GM12878 (cell line): ENCODE measurements around the gene RAD51AP1.

ENCODE experiments used
- POLR2A ChIP-seq: IDR thresholded peaks from 2 replicates; pipeline ENCODE4 v1.6.1; 2011; ENCODE audit warnings: low read depth, mild to moderate bottlenecking, low read length
- POLR2AphosphoS5 ChIP-seq: IDR thresholded peaks from 2 replicates; pipeline ENCODE4 v1.6.1; 2011; ENCODE audit warnings: mild to moderate bottlenecking, low read length, inconsistent platforms
- TF ChIP-seq, protein P1 (sequence below): fragments of 450-650 bp; IDR thresholded peaks from 2 replicates; pipeline ENCODE4 v1.6.1; 2017; ENCODE audit warnings: mild to moderate bottlenecking, moderate library complexity
- TF ChIP-seq, protein P2 (sequence below), 3 experiments: IDR thresholded peaks in 2 of 3; conservative IDR thresholded peaks in 1 of 3; 2 replicates each; pipeline ENCODE4 v1.5.1; 2011; ENCODE audit warnings: low read depth in 3 of 3, low read length in 3 of 3, mild to moderate bottlenecking in 3 of 3, control low read depth in 2 of 3, moderate library complexity in 2 of 3, inconsistent platforms in 1 of 3, mixed read lengths in 1 of 3; ENCODE audit not compliant: control insufficient read depth in 2 of 3, insufficient read depth in 1 of 3; ENCODE audit errors: extremely low read depth in 1 of 3

DNA sequence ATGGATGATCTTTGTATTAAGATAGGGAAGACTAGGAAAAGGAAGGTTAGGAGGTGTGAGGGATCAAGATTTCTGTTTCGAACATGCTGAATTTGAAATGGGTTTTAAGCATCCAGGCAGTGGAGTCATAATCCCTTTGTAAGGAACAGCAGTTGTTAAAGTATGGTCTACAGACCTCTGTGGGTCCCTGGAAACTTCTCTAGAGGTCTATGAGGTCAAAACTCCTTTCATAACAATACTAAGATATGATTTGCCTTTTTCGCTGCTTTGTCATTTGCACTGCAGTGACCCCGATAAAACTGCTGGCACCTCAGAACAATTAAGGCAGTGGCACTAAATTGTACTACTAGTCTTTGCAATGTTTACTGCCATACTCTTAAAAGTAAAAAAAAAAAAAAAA, 1.5 kb downstream of the RAD51AP1 start:
- TF ChIP-seq, protein P1, sequence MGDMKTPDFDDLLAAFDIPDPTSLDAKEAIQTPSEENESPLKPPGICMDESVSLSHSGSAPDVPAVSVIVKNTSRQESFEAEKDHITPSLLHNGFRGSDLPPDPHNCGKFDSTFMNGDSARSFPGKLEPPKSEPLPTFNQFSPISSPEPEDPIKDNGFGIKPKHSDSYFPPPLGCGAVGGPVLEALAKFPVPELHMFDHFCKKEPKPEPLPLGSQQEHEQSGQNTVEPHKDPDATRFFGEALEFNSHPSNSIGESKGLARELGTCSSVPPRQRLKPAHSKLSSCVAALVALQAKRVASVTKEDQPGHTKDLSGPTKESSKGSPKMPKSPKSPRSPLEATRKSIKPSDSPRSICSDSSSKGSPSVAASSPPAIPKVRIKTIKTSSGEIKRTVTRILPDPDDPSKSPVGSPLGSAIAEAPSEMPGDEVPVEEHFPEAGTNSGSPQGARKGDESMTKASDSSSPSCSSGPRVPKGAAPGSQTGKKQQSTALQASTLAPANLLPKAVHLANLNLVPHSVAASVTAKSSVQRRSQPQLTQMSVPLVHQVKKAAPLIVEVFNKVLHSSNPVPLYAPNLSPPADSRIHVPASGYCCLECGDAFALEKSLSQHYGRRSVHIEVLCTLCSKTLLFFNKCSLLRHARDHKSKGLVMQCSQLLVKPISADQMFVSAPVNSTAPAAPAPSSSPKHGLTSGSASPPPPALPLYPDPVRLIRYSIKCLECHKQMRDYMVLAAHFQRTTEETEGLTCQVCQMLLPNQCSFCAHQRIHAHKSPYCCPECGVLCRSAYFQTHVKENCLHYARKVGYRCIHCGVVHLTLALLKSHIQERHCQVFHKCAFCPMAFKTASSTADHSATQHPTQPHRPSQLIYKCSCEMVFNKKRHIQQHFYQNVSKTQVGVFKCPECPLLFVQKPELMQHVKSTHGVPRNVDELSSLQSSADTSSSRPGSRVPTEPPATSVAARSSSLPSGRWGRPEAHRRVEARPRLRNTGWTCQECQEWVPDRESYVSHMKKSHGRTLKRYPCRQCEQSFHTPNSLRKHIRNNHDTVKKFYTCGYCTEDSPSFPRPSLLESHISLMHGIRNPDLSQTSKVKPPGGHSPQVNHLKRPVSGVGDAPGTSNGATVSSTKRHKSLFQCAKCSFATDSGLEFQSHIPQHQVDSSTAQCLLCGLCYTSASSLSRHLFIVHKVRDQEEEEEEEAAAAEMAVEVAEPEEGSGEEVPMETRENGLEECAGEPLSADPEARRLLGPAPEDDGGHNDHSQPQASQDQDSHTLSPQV = no peak
- TF ChIP-seq POLR2AphosphoS5 (no peak), POLR2A (no peak)
- TF ChIP-seq, protein P2, sequence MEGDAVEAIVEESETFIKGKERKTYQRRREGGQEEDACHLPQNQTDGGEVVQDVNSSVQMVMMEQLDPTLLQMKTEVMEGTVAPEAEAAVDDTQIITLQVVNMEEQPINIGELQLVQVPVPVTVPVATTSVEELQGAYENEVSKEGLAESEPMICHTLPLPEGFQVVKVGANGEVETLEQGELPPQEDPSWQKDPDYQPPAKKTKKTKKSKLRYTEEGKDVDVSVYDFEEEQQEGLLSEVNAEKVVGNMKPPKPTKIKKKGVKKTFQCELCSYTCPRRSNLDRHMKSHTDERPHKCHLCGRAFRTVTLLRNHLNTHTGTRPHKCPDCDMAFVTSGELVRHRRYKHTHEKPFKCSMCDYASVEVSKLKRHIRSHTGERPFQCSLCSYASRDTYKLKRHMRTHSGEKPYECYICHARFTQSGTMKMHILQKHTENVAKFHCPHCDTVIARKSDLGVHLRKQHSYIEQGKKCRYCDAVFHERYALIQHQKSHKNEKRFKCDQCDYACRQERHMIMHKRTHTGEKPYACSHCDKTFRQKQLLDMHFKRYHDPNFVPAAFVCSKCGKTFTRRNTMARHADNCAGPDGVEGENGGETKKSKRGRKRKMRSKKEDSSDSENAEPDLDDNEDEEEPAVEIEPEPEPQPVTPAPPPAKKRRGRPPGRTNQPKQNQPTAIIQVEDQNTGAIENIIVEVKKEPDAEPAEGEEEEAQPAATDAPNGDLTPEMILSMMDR (IDR thresholded peaks at IDR 0.05 in 2 of 3, conservative IDR thresholded peaks at IDR 0.05 in 1 of 3; ENCODE audit: control insufficient read depth in 2 of 3, extremely low read depth in 1 of 3, insufficient read depth in 1 of 3, low read depth in 3 of 3, low read length in 3 of 3) = no peak
